ENCODE results near the gene B3GNT7.
"Not testable (repeated sequence)": the region's sequence is repeated elsewhere in the genome, so short reads cannot be mapped to it uniquely, and the experiment has no call there.

B3GNT7 gene

GRCh38 chr2:231367178-231367577, 28.3 kb upstream of the B3GNT7 start:
- no peak for DNase-seq (ENCODE audit: low read depth)

- no peak for DNase-seq (ENCODE audit: low read depth)
These were observed 25.7 kb upstream of the B3GNT7 start for GRCh38 chr2:231369580-231370428.

GRCh38 chr2:231370429-231370748, 25.1 kb upstream of the B3GNT7 start:
- no peak for DNase-seq (ENCODE audit: low read depth)

GRCh38 chr2:231370749-231371429, 24.6 kb upstream of the B3GNT7 start:
- no peak for DNase-seq (ENCODE audit: low read depth)

- no peak for DNase-seq (ENCODE audit: low read depth)
These were observed 24.0 kb upstream of the B3GNT7 start for GRCh38 chr2:231371430-231372054.

- DNase-seq (ENCODE audit: low read depth), result no peak
These were observed 23.2 kb upstream of the B3GNT7 start for GRCh38 chr2:231372326-231372725.

- no peak for DNase-seq (ENCODE audit: low read depth)
These were observed 22.3 kb upstream of the B3GNT7 start for GRCh38 chr2:231373184-231373583.

GRCh38 chr2:231373786-231374349, 21.6 kb upstream of the B3GNT7 start:
- DNase-seq (ENCODE audit: low read depth), result no peak

- no peak for DNase-seq (ENCODE audit: low read depth)
These were observed 20.7 kb upstream of the B3GNT7 start for GRCh38 chr2:231374771-231375170.

GRCh38 chr2:231375994-231376615, 19.4 kb upstream of the B3GNT7 start:
- not testable (repeated sequence) for DNase-seq (ENCODE audit: low read depth)

- no peak for DNase-seq (ENCODE audit: low read depth)
These were observed 18.7 kb upstream of the B3GNT7 start for GRCh38 chr2:231376857-231377256.

GRCh38 chr2:231378026-231378722, 17.3 kb upstream of the B3GNT7 start:
- DNase-seq (ENCODE audit: low read depth), result no peak

GRCh38 chr2:231379266-231380215, 16.0 kb upstream of the B3GNT7 start:
- DNase-seq (ENCODE audit: low read depth), result no peak

- no peak for DNase-seq (ENCODE audit: low read depth)
These were observed 15.2 kb upstream of the B3GNT7 start for GRCh38 chr2:231380307-231380706.

- no peak for DNase-seq (ENCODE audit: low read depth)
These were observed 14.3 kb upstream of the B3GNT7 start for GRCh38 chr2:231380991-231381847.

- no peak for DNase-seq (ENCODE audit: low read depth)
These were observed 13.4 kb upstream of the B3GNT7 start for GRCh38 chr2:231382116-231382515.

GRCh38 chr2:231383416-231384108, 11.9 kb upstream of the B3GNT7 start:
- no peak for DNase-seq (ENCODE audit: low read depth)

GRCh38 chr2:231384109-231384435, 11.4 kb upstream of the B3GNT7 start:
- no peak for DNase-seq (ENCODE audit: low read depth)

GRCh38 chr2:231384970-231385369, 10.5 kb upstream of the B3GNT7 start:
- DNase-seq (ENCODE audit: low read depth), result no peak
